Breast epithelium (tissue), 4 donors: ENCODE measurements around the gene MUC2. TPM values are rescaled to one million over a fixed set of nuclear protein-coding genes. Genes with fewer than 3 reads are reported as not detected.

Source experiments
- DNase-seq, 2 donors: peaks; one replicate each; pipeline ENCODE4 v3.0.0-alpha.2; 2019; ENCODE audit warnings: low spot score in 2 of 2
- H3K27ac ChIP-seq, 2 donors: fragments of 200-600 bp; sonication (generic) in 1 of 2; one replicate each; pipeline ENCODE4 v1.5.1; 2016 to 2019; ENCODE audit warnings: mild to moderate bottlenecking in 1 of 2
- H3K27me3 ChIP-seq, 2 donors: fragments of 200-600 bp; sonication (generic) in 1 of 2; one replicate each; pipeline versions ENCODE4 v1.5.1 to v1.6.0; 2017 to 2019; ENCODE audit warnings: control low read depth in 1 of 2, mild to moderate bottlenecking in 1 of 2
- H3K36me3 ChIP-seq: fragments of 200-600 bp; one replicate; pipeline ENCODE4 v1.5.1; 2019
- H3K4me1 ChIP-seq, 2 donors: fragments of 200-600 bp; sonication (generic); one replicate each; pipeline ENCODE4 v1.5.1; 2016 to 2019; ENCODE audit warnings: control low read depth in 1 of 2
- H3K4me3 ChIP-seq, 3 donors: fragments of 200-600 bp; sonication (generic); 1 replicate in 2 of 3; 2 replicates in 1 of 3; pipeline ENCODE4 v1.5.1; 2016 to 2019; ENCODE audit warnings: mild to moderate bottlenecking in 3 of 3, moderate library complexity in 2 of 3
- H3K9me3 ChIP-seq, 2 donors: fragments of 200-600 bp; sonication (generic) in 1 of 2; one replicate each; pipeline ENCODE4 v1.5.1; 2016 to 2019; ENCODE audit warnings: control low read depth in 1 of 2
- POLR2A ChIP-seq: fragments of 450-650 bp; IDR thresholded peaks from one replicate; pipeline ENCODE4 v1.6.1; 2016; ENCODE audit warnings: antibody characterized with exemption, mild to moderate bottlenecking, moderate library complexity
- POLR2AphosphoS5 ChIP-seq, 3 donors: sonication (generic); formaldehyde crosslinking; IDR thresholded peaks; one replicate each; pipeline ENCODE4 v1.6.1; 2017; ENCODE audit warnings: antibody characterized with exemption in 3 of 3
- intact Hi-C: fragments of 100-400 bp; cut with DNase I; formaldehyde crosslinking; loops from one replicate; pipeline ENCODE4 v1.15.1; 2023; ENCODE audit warnings: low total_unique reads
- total RNA-seq, 3 donors: library from RNA; depleted of rRNA; stranded (reverse); fragments of >200 nt; gene quantifications; one replicate each; pipeline ENCODE4 v1.1.0, GENCODE V29; 2016
- TF ChIP-seq, protein P1 (sequence below), 3 donors: fragments of 450-650 bp; IDR thresholded peaks; one replicate each; pipeline ENCODE4 v1.5.1; 2016 to 2017; ENCODE audit warnings: antibody characterized with exemption in 3 of 3, mild to moderate bottlenecking in 3 of 3, moderate library complexity in 3 of 3

Gene MUC2
- total RNA-seq, 3 donors from 2014 or later, result 0.66 TPM; not detected in 2

DNA sequence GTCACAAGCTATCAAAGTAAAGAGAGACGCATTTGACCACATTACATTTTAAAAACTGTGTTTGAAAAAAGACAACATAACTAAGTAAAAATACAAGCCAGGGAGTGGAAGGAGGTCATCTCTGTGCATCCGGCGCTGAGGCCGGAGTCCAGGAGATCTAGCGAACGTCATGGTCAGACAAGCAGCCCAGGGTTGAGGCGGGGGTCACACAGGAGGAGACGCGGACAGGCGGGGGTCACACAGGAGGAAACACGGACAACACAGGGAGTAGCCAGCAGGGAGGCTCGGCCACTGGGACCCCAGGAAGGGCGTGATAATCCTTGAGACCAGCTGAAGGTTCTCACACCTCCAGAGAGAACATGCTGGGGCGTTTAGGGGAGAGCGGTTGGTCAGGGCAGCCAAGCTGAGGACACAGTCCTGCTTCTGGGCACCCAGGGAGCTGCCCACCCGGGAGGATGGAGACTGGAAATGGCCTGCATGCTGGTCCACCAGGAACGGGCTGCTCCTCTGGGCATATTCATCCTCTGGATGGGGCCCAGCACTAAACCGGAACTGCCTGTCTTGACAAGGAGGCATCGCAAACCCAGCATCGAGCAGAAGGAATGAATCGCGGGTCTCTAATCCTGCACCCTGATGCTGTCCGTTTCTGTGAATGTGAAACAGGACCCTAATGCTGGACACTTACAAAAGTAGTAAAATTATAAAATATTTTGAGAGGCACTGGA, 42.2 kb downstream of the MUC2 start:
- intact Hi-C loops, result no loop called here
- TF ChIP-seq POLR2AphosphoS5 (IDR thresholded peaks at IDR 0.05), result no peak
- TF ChIP-seq POLR2A, result no peak
- TF ChIP-seq, protein P1, sequence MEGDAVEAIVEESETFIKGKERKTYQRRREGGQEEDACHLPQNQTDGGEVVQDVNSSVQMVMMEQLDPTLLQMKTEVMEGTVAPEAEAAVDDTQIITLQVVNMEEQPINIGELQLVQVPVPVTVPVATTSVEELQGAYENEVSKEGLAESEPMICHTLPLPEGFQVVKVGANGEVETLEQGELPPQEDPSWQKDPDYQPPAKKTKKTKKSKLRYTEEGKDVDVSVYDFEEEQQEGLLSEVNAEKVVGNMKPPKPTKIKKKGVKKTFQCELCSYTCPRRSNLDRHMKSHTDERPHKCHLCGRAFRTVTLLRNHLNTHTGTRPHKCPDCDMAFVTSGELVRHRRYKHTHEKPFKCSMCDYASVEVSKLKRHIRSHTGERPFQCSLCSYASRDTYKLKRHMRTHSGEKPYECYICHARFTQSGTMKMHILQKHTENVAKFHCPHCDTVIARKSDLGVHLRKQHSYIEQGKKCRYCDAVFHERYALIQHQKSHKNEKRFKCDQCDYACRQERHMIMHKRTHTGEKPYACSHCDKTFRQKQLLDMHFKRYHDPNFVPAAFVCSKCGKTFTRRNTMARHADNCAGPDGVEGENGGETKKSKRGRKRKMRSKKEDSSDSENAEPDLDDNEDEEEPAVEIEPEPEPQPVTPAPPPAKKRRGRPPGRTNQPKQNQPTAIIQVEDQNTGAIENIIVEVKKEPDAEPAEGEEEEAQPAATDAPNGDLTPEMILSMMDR (IDR thresholded peaks at IDR 0.05), result no peak
- no peak for DNase-seq
- Histone ChIP-seq H3K4me3 (no peak overlapping the region), H3K4me1 (no peaks in the 10 kb centered on the region), H3K27ac (no peak overlapping the region), H3K36me3 (no peaks in the 10 kb centered on the region), H3K27me3 (peaks cover 0 to 34% of the 10 kb centered on the region in 2 donors), H3K9me3 (no peaks in the 10 kb centered on the region)

DNA sequence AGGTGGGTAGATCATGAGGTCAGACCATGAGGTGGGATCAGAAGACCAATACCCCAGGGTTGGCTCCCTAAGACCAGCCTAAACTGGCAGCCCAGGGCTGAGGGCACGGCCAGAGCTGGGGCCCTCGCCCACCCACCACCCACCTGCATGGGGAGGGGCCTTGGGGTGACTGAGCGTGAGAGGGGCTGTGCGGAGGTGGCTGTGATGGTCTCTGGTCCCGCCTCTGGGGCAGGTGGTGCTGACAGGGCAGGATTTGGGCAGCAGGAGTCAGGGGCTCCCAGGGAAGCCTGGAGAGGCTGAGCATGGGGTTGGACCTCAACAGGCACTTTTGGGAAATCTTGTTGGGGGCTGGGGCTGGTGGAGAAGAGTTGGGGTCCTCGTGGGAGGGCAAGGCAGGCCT, 43.3 kb downstream of the MUC2 start:
- no peak for DNase-seq
- Histone ChIP-seq H3K27ac (no peak overlapping the region), H3K4me3 (no peak overlapping the region), H3K9me3 (no peaks in the 10 kb centered on the region), H3K27me3 (peaks cover 0 to 44% of the 10 kb centered on the region in 2 donors), H3K36me3 (no peaks in the 10 kb centered on the region), H3K4me1 (no peaks in the 10 kb centered on the region)
- intact Hi-C loops, result no loop called here
- TF ChIP-seq, protein P1 (IDR thresholded peaks at IDR 0.05), result no peak
- TF ChIP-seq POLR2A (no peak), POLR2AphosphoS5 (IDR thresholded peaks at IDR 0.05) (no peak)

DNA sequence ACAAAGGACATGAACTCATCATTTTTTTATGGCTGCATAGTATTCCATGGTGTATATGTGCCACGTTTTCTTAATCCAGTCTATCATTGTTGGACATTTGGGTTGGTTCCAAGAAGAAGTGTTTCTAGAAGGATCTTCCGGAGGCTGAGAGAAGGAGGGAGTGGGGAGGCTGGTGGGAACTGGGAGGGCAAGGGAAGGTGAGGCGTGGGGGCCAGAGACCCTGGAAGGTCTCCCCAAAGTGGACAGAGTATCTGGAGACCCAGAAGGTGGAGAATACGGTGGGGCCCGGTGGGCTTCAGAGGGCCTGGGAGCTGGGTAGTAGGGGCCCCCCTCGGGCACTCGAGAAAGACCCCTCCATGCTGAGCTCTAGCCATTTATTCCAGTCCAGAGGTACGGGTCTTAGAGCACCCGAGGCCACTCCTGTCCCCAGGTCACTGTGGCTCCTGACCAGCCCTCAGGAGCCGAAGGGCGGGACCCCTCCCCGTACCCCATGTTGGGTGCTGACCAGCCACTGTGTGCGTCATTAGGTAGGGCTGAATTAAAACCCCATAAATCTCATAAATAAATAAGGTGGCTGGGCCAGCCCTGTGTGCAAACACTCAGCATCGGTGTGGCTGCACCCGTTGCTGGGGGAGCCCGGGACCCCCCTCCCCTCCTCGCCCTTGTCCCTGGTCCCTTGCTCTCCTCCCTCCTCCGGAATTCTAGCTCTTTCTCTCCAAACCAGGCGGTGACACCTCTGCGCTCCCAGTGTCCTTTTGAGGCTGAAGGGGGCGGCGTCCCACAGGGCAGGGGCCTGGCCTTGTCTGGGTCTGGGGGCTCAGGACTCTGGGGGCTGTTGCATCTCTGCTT, 44.3 kb downstream of the MUC2 start:
- no peaks in the 10 kb centered on the region for H3K36me3 ChIP-seq
- intact Hi-C loops, result no loop called here
- no peak for DNase-seq
- no peak overlapping the region for H3K4me3 ChIP-seq
- H3K27ac ChIP-seq, result no peak overlapping the region
- H3K27me3 ChIP-seq, result peaks cover 0 to 44% of the 10 kb centered on the region in 2 donors
- H3K9me3 ChIP-seq, result no peaks in the 10 kb centered on the region
- no peaks in the 10 kb centered on the region for H3K4me1 ChIP-seq
- no peak for TF ChIP-seq POLR2AphosphoS5 (IDR thresholded peaks at IDR 0.05)
- TF ChIP-seq, protein P1 (IDR thresholded peaks at IDR 0.05), result no peak
- TF ChIP-seq POLR2A, result no peak

GRCh38 chr11:1119604-1120146, 45.0 kb downstream of the MUC2 start:
- H3K27me3 ChIP-seq, result peaks cover 0 to 44% of the 10 kb centered on the region in 2 donors

More at GRCh38 chr11:1119604-1120146, 45.0 kb downstream of the MUC2 start:
- Histone ChIP-seq H3K27ac (no peak overlapping the region), H3K36me3 (no peaks in the 10 kb centered on the region), H3K9me3 (no peaks in the 10 kb centered on the region), H3K4me1 (no peaks in the 10 kb centered on the region), H3K4me3 (no peak overlapping the region)
- TF ChIP-seq, protein P1 (IDR thresholded peaks at IDR 0.05), result no peak
- TF ChIP-seq POLR2A (no peak), POLR2AphosphoS5 (IDR thresholded peaks at IDR 0.05) (no peak)
- intact Hi-C loops, result no loop called here
- peak in 1 of 2 donors; percentile 43 for DNase-seq
